Stimulated activated effector memory CD8-positive, alpha-beta T cell treated with anti-CD3 and anti-CD28 coated beads, Interleukin-12 subunit alpha, Interleukin-12 subunit beta, amount 100 ng/mL, for 72 hours (primary cell): ENCODE results near the gene MASP1.
A peak's percentile ranks its signal among the peaks of the same experiment; 100 is the strongest.

Experiments
- ATAC-seq: fragments of 150-1000 bp; cut with Tn5 transposase; 2 replicates; pipeline ENCODE4 v1.10.0; 2021
- DNase-seq, 2 donors: peaks; one replicate each; pipeline ENCODE4 v3.0.0; 2021 to 2022; ENCODE audit warnings: low spot score in 2 of 2
- H3K27ac Mint-ChIP-seq: one replicate; pipeline ENCODE4 v1.8.0; 2022; ENCODE audit warnings: mild to moderate bottlenecking, mixed read lengths
- H3K36me3 Mint-ChIP-seq: one replicate; pipeline ENCODE4 v1.8.0; 2022; ENCODE audit warnings: mild to moderate bottlenecking, mixed read lengths
- H3K4me1 Mint-ChIP-seq: one replicate; pipeline ENCODE4 v1.8.0; 2022; ENCODE audit warnings: mixed read lengths
- H3K4me3 Mint-ChIP-seq: one replicate; pipeline ENCODE4 v1.8.0; 2022; ENCODE audit warnings: mild to moderate bottlenecking, mixed read lengths
- H3K9me3 Mint-ChIP-seq: one replicate; pipeline ENCODE4 v1.8.0; 2022; ENCODE audit warnings: mixed read lengths

Gene MASP1

GRCh38 chr3:187236962-187237361, 54.6 kb downstream of the MASP1 start:
- Mint-ChIP-seq H3K27ac (no peak overlapping the region), H3K9me3 (no peaks in the 10 kb centered on the region), H3K36me3 (no peaks in the 10 kb centered on the region), H3K4me1 (no peaks in the 10 kb centered on the region), H3K4me3 (no peak overlapping the region)
- DNase-seq = no peak
- no peak for ATAC-seq

GRCh38 chr3:187230011-187230410, 61.5 kb downstream of the MASP1 start:
- Mint-ChIP-seq H3K27ac (no peak overlapping the region), H3K4me1 (no peaks in the 10 kb centered on the region), H3K9me3 (no peaks in the 10 kb centered on the region), H3K4me3 (no peak overlapping the region), H3K36me3 (no peaks in the 10 kb centered on the region)
- ATAC-seq (no peak), DNase-seq (no peak)

- ATAC-seq (peak; percentile 20), DNase-seq (no peak)
- Mint-ChIP-seq H3K4me3 (no peak overlapping the region), H3K36me3 (no peaks in the 10 kb centered on the region), H3K4me1 (no peaks in the 10 kb centered on the region), H3K9me3 (no peaks in the 10 kb centered on the region), H3K27ac (no peak overlapping the region)
Observed at GRCh38 chr3:187228740-187229139, 62.8 kb downstream of the MASP1 start.

GRCh38 chr3:187227658-187228258, 63.8 kb downstream of the MASP1 start:
- no peak overlapping the region for H3K27ac Mint-ChIP-seq
- H3K4me1 Mint-ChIP-seq = no peaks in the 10 kb centered on the region
- DNase-seq (no peak), ATAC-seq (no peak)
- H3K36me3 Mint-ChIP-seq = no peaks in the 10 kb centered on the region
- H3K4me3 Mint-ChIP-seq = no peak overlapping the region
- no peaks in the 10 kb centered on the region for H3K9me3 Mint-ChIP-seq

- no peak for ATAC-seq
- H3K4me3 Mint-ChIP-seq = no peak overlapping the region
- H3K4me1 Mint-ChIP-seq = no peaks in the 10 kb centered on the region
- H3K9me3 Mint-ChIP-seq = no peaks in the 10 kb centered on the region
- no peaks in the 10 kb centered on the region for H3K36me3 Mint-ChIP-seq
- no peak overlapping the region for H3K27ac Mint-ChIP-seq
- no peak for DNase-seq
Observed at GRCh38 chr3:187223799-187224198, 67.7 kb downstream of the MASP1 start.

GRCh38 chr3:187222801-187223200, 68.7 kb downstream of the MASP1 start:
- Mint-ChIP-seq H3K27ac (no peak overlapping the region), H3K36me3 (no peaks in the 10 kb centered on the region), H3K4me3 (no peak overlapping the region), H3K9me3 (no peaks in the 10 kb centered on the region), H3K4me1 (no peaks in the 10 kb centered on the region)
- no peak for DNase-seq
- no peak for ATAC-seq

- ATAC-seq (no peak), DNase-seq (no peak)
- Mint-ChIP-seq H3K36me3 (no peaks in the 10 kb centered on the region), H3K27ac (no peak overlapping the region), H3K4me1 (no peaks in the 10 kb centered on the region), H3K4me3 (no peak overlapping the region), H3K9me3 (no peaks in the 10 kb centered on the region)
Observed at GRCh38 chr3:187215460-187215859, 76.1 kb downstream of the MASP1 start.

GRCh38 chr3:187213616-187214015, 77.9 kb downstream of the MASP1 start:
- Mint-ChIP-seq H3K36me3 (no peaks in the 10 kb centered on the region), H3K27ac (no peak overlapping the region), H3K9me3 (no peaks in the 10 kb centered on the region), H3K4me3 (no peak overlapping the region), H3K4me1 (no peaks in the 10 kb centered on the region)
- no peak for DNase-seq
- no peak for ATAC-seq

GRCh38 chr3:187212705-187213104, 78.8 kb downstream of the MASP1 start:
- H3K36me3 Mint-ChIP-seq = no peaks in the 10 kb centered on the region
- no peak for ATAC-seq
- H3K27ac Mint-ChIP-seq = no peak overlapping the region
- DNase-seq = no peak
- H3K4me1 Mint-ChIP-seq = no peaks in the 10 kb centered on the region
- H3K4me3 Mint-ChIP-seq = no peak overlapping the region
- no peaks in the 10 kb centered on the region for H3K9me3 Mint-ChIP-seq

- ATAC-seq = no peak
- no peak overlapping the region for H3K27ac Mint-ChIP-seq
- no peaks in the 10 kb centered on the region for H3K4me1 Mint-ChIP-seq
- no peak overlapping the region for H3K4me3 Mint-ChIP-seq
- no peaks in the 10 kb centered on the region for H3K36me3 Mint-ChIP-seq
- DNase-seq = no peak
- peaks cover 2% of the 10 kb centered on the region for H3K9me3 Mint-ChIP-seq
Observed at GRCh38 chr3:187212196-187212545, 79.4 kb downstream of the MASP1 start.

GRCh38 chr3:187211532-187212195, 79.9 kb downstream of the MASP1 start:
- H3K27ac Mint-ChIP-seq = no peak overlapping the region
- ATAC-seq = no peak
- no peaks in the 10 kb centered on the region for H3K36me3 Mint-ChIP-seq
- H3K4me1 Mint-ChIP-seq = no peaks in the 10 kb centered on the region
- no peak for DNase-seq
- H3K9me3 Mint-ChIP-seq = peaks cover 2% of the 10 kb centered on the region
- H3K4me3 Mint-ChIP-seq = no peak overlapping the region

GRCh38 chr3:187210545-187211327, 80.8 kb downstream of the MASP1 start:
- no peak for ATAC-seq
- Mint-ChIP-seq H3K27ac (no peak overlapping the region), H3K9me3 (peaks cover 2% of the 10 kb centered on the region), H3K4me3 (no peak overlapping the region), H3K36me3 (no peaks in the 10 kb centered on the region), H3K4me1 (no peaks in the 10 kb centered on the region)
- no peak for DNase-seq

GRCh38 chr3:187210091-187210490, 81.4 kb downstream of the MASP1 start:
- DNase-seq = no peak
- Mint-ChIP-seq H3K4me3 (no peak overlapping the region), H3K4me1 (no peaks in the 10 kb centered on the region), H3K9me3 (peaks cover 2% of the 10 kb centered on the region), H3K36me3 (no peaks in the 10 kb centered on the region), H3K27ac (no peak overlapping the region)
- ATAC-seq = no peak

- H3K4me1 Mint-ChIP-seq = no peaks in the 10 kb centered on the region
- no peaks in the 10 kb centered on the region for H3K36me3 Mint-ChIP-seq
- no peak overlapping the region for H3K27ac Mint-ChIP-seq
- no peak overlapping the region for H3K4me3 Mint-ChIP-seq
- DNase-seq = no peak
- no peak for ATAC-seq
- H3K9me3 Mint-ChIP-seq = peaks cover 2% of the 10 kb centered on the region
Observed at GRCh38 chr3:187209491-187209890, 82.0 kb downstream of the MASP1 start.

- no peak for DNase-seq
- H3K27ac Mint-ChIP-seq = no peak overlapping the region
- no peaks in the 10 kb centered on the region for H3K36me3 Mint-ChIP-seq
- no peaks in the 10 kb centered on the region for H3K4me1 Mint-ChIP-seq
- no peak overlapping the region for H3K4me3 Mint-ChIP-seq
- peaks cover 2% of the 10 kb centered on the region for H3K9me3 Mint-ChIP-seq
- no peak for ATAC-seq
Observed at GRCh38 chr3:187208159-187208558, 83.4 kb downstream of the MASP1 start.

GRCh38 chr3:187207624-187208023, 83.9 kb downstream of the MASP1 start:
- no peak overlapping the region for H3K4me3 Mint-ChIP-seq
- H3K36me3 Mint-ChIP-seq = no peaks in the 10 kb centered on the region
- DNase-seq (no peak), ATAC-seq (no peak)
- H3K9me3 Mint-ChIP-seq = peaks cover 2% of the 10 kb centered on the region
- no peak overlapping the region for H3K27ac Mint-ChIP-seq
- H3K4me1 Mint-ChIP-seq = no peaks in the 10 kb centered on the region
